Mesenchymal stem cell (in vitro differentiated cells and primary cell): Measurements from ENCODE around the gene NEDD4L.

Source experiments
- DNase-seq: peaks from one replicate; pipeline ENCODE4 v3.0.0-alpha.2; 2013
- H2AFZ ChIP-seq: one replicate; pipeline ENCODE4 v1.6.1; 2013; ENCODE audit warnings: low read depth, mild to moderate bottlenecking, control low read depth, inconsistent platforms, low read length, moderate library complexity
- H2AK5ac ChIP-seq: 2 replicates; pipeline ENCODE4 v1.6.1; 2013; ENCODE audit warnings: low read length, moderate library complexity, mild to moderate bottlenecking, inconsistent platforms; ENCODE audit not compliant: severe bottlenecking
- H2BK120ac ChIP-seq: one replicate; pipeline ENCODE4 v1.6.1; 2013; ENCODE audit warnings: low read depth, mild to moderate bottlenecking, inconsistent platforms, low read length, moderate library complexity
- H2BK12ac ChIP-seq, 2 experiments: one replicate each; pipeline ENCODE4 v1.6.1; 2013; ENCODE audit warnings: inconsistent platforms in 2 of 2, low read length in 2 of 2, mild to moderate bottlenecking in 2 of 2, moderate library complexity in 2 of 2, control low read depth in 1 of 2
- H2BK15ac ChIP-seq: one replicate; pipeline ENCODE4 v1.6.1; 2013; ENCODE audit warnings: mild to moderate bottlenecking, low read depth, inconsistent platforms; ENCODE audit not compliant: poor library complexity, severe bottlenecking
- H2BK5ac ChIP-seq: 2 replicates; pipeline ENCODE4 v1.6.1; 2013; ENCODE audit warnings: low read depth, mild to moderate bottlenecking, low read length, control low read depth, inconsistent platforms; ENCODE audit not compliant: poor library complexity, severe bottlenecking
- H3K14ac ChIP-seq, 2 experiments: one replicate each; pipeline ENCODE4 v1.6.1; 2013; ENCODE audit warnings: inconsistent platforms in 2 of 2, low read length in 2 of 2, control low read depth in 1 of 2, mild to moderate bottlenecking in 1 of 2, moderate library complexity in 1 of 2
- H3K18ac ChIP-seq, 2 experiments: one replicate each; pipeline ENCODE4 v1.6.1; 2013; ENCODE audit warnings: inconsistent platforms in 2 of 2, low read length in 2 of 2, control low read depth in 1 of 2, low read depth in 1 of 2, mild to moderate bottlenecking in 1 of 2
- H3K23ac ChIP-seq, 2 experiments: one replicate each; pipeline ENCODE4 v1.6.1; 2013; ENCODE audit warnings: inconsistent platforms in 2 of 2, low read length in 2 of 2, mild to moderate bottlenecking in 2 of 2, moderate library complexity in 2 of 2, control low read depth in 1 of 2
- H3K27ac ChIP-seq: 2 replicates; pipeline ENCODE4 v1.5.1; 2013; ENCODE audit warnings: mild to moderate bottlenecking, moderate library complexity, low read length, control low read depth, inconsistent platforms; ENCODE audit not compliant: poor library complexity, severe bottlenecking
- H3K27me3 ChIP-seq, 2 experiments: 2 replicates each; pipeline versions ENCODE4 v1.6.1 to v1.7.0; 2013; ENCODE audit warnings: low read length in 2 of 2, mild to moderate bottlenecking in 2 of 2, moderate library complexity in 2 of 2, control low read depth in 1 of 2, inconsistent platforms in 1 of 2; ENCODE audit not compliant: control insufficient read depth in 1 of 2, insufficient read depth in 1 of 2
- H3K36me3 ChIP-seq, 2 experiments: 2 replicates each; pipeline versions ENCODE4 v1.6.1 to v1.7.0; 2013; ENCODE audit warnings: low read length in 2 of 2, control low read depth in 1 of 2, inconsistent platforms in 1 of 2, low read depth in 1 of 2, mild to moderate bottlenecking in 1 of 2; ENCODE audit not compliant: insufficient read depth in 2 of 2, control insufficient read depth in 1 of 2
- H3K4ac ChIP-seq, 2 experiments: one replicate each; pipeline ENCODE4 v1.6.1; 2013; ENCODE audit warnings: inconsistent platforms in 2 of 2, low read length in 2 of 2, mild to moderate bottlenecking in 2 of 2, moderate library complexity in 2 of 2, control low read depth in 1 of 2, low read depth in 1 of 2
- H3K4me1 ChIP-seq: 2 replicates; pipeline ENCODE4 v1.6.1; 2013; ENCODE audit warnings: low read depth, low read length, control low read depth; ENCODE audit not compliant: control insufficient read depth, insufficient read depth
- H3K4me2 ChIP-seq: 2 replicates; pipeline ENCODE4 v1.6.1; 2013; ENCODE audit warnings: low read length, mild to moderate bottlenecking, inconsistent platforms; ENCODE audit not compliant: poor library complexity, severe bottlenecking
- H3K4me3 ChIP-seq, 2 experiments: 2 replicates each; pipeline versions ENCODE4 v1.5.1 to v1.7.0; 2013; ENCODE audit warnings: low read length in 2 of 2, mild to moderate bottlenecking in 2 of 2, control low read depth in 1 of 2, low read depth in 1 of 2; ENCODE audit not compliant: insufficient read depth in 1 of 2
- H3K79me1 ChIP-seq: replicated peaks from 2 replicates; pipeline ENCODE4 v1.6.1; 2013; ENCODE audit warnings: mild to moderate bottlenecking, control low read depth, low read length, inconsistent platforms; ENCODE audit not compliant: poor library complexity, severe bottlenecking
- H3K9ac ChIP-seq: 2 replicates; pipeline ENCODE4 v1.7.0; 2013; ENCODE audit warnings: mild to moderate bottlenecking, low read length, moderate library complexity
- H3K9me3 ChIP-seq: 2 replicates; pipeline ENCODE4 v1.7.0; 2013; ENCODE audit warnings: mild to moderate bottlenecking, low read length; ENCODE audit not compliant: control insufficient read depth
- H4K8ac ChIP-seq: one replicate; pipeline ENCODE4 v1.6.1; 2013; ENCODE audit warnings: inconsistent platforms, mild to moderate bottlenecking, low read length, moderate library complexity
- H4K91ac ChIP-seq: one replicate; pipeline ENCODE4 v1.6.1; 2013; ENCODE audit warnings: mild to moderate bottlenecking, low read length, inconsistent platforms
- WGBS: methylation state at CpG from one replicate; pipeline ENCODE4 v1.1.7; 2013; ENCODE audit warnings: mixed read lengths; 5-methylcytosine and 5-hydroxymethylcytosine counted together

The NEDD4L gene

GRCh38 chr18:58152891-58153290 lies 108.9 kb downstream of the NEDD4L start:
- no peak overlapping the region for H2AFZ ChIP-seq
- no peak overlapping the region for H3K4me2 ChIP-seq
- H3K4me1 ChIP-seq, result peaks cover 2% of the 10 kb centered on the region
- WGBS, result 97% methylated on average over 2 of the region's 3 CpGs
- no peak overlapping the region for H2BK15ac ChIP-seq
- no peak overlapping the region for H3K14ac ChIP-seq
- no peak overlapping the region for H2BK120ac ChIP-seq
- H3K79me1 ChIP-seq, result peaks cover 9% of the 10 kb centered on the region
- no peak overlapping the region for H3K27ac ChIP-seq
- H3K4me3 ChIP-seq, result no peak overlapping the region
- no peak overlapping the region for H2AK5ac ChIP-seq
- H3K23ac ChIP-seq, result no peak overlapping the region
- peaks cover 0 to 5% of the 10 kb centered on the region in 2 experiments for H3K27me3 ChIP-seq
- H4K8ac ChIP-seq, result no peak overlapping the region
- H4K91ac ChIP-seq, result no peak overlapping the region
- no peaks in the 10 kb centered on the region for H3K9me3 ChIP-seq
- H2BK12ac ChIP-seq, result peak overlapping the region in 1 of 2 experiments; percentile 47
- no peak overlapping the region for H3K4ac ChIP-seq
- no peaks in the 10 kb centered on the region for H3K36me3 ChIP-seq
- no peak for DNase-seq
- no peak overlapping the region for H3K18ac ChIP-seq
- H3K9ac ChIP-seq, result no peak overlapping the region
- no peak overlapping the region for H2BK5ac ChIP-seq

DNA sequence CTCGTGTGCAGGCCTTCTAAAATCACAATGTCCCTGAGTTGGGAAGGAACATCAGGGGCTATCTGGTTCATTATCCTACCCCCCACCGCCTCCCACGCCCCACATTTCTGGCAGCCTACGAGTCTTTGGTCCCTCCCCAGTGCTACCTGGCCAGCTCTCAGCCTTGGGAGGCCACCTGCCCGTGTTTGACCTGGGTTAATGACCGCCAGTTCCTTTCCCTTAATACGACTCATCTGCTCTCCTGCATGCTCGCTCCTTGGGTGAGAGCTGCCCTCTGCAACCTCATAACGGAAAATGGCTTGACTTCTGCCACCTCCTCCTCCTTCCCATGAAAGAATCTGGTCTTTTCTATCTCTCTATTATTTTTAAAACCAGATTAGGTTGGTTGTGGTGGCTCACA lies 112.5 kb downstream of the NEDD4L start:
- no peak overlapping the region for H3K27ac ChIP-seq
- no peak for DNase-seq
- H3K79me1 ChIP-seq, result peaks cover 13% of the 10 kb centered on the region
- H3K4me2 ChIP-seq, result no peak overlapping the region
- no peak overlapping the region for H2BK120ac ChIP-seq
- no peaks in the 10 kb centered on the region for H3K9me3 ChIP-seq
- H3K4ac ChIP-seq, result no peak overlapping the region
- H4K91ac ChIP-seq, result no peak overlapping the region
- H3K23ac ChIP-seq, result no peak overlapping the region
- H3K18ac ChIP-seq, result peak overlapping the region in 1 of 2 experiments; percentile 69
- H3K36me3 ChIP-seq, result no peaks in the 10 kb centered on the region
- H2BK15ac ChIP-seq, result no peak overlapping the region
- no peak overlapping the region for H2AK5ac ChIP-seq
- peak overlapping the region in 1 of 2 experiments; percentile 21 for H2BK12ac ChIP-seq
- H3K4me1 ChIP-seq, result peaks cover 2% of the 10 kb centered on the region
- H2BK5ac ChIP-seq, result no peak overlapping the region
- no peak overlapping the region for H3K4me3 ChIP-seq
- 69% methylated on average over 9 of the region's 9 CpGs for WGBS
- H2AFZ ChIP-seq, result no peak overlapping the region
- peaks cover 0 to 5% of the 10 kb centered on the region in 2 experiments for H3K27me3 ChIP-seq
- no peak overlapping the region for H3K9ac ChIP-seq
- no peak overlapping the region for H3K14ac ChIP-seq
- peak overlapping the region; percentile 56 for H4K8ac ChIP-seq

DNA sequence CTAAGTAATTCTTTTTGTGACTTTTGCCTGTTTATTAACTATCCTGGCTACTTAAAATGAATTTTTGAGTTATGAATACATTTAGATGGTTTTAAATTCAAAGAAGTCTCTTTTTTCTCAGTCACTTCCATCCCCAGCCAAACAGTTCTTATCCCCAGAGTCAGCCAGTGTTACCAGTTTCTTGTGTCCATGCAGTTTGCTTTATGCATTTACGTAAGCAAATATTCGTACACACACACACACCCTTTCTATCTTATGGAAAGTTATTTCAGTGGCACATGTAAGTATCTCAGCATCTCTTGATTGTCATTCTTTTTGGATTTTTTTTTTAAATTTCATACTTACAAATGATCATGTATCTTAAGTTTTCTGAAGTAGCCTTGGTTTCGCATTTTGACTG lies 113.2 kb downstream of the NEDD4L start:
- Histone ChIP-seq H3K4ac (no peak overlapping the region), H2BK120ac (no peak overlapping the region), H2BK15ac (no peak overlapping the region), H3K4me1 (peaks cover 2% of the 10 kb centered on the region), H3K4me3 (no peak overlapping the region), H2AFZ (no peak overlapping the region), H3K14ac (no peak overlapping the region), H3K9me3 (no peaks in the 10 kb centered on the region), H2BK5ac (no peak overlapping the region), H2AK5ac (no peak overlapping the region), H3K36me3 (no peaks in the 10 kb centered on the region), H4K8ac (no peak overlapping the region), H3K27me3 (peaks cover 0 to 5% of the 10 kb centered on the region in 2 experiments), H3K79me1 (peaks cover 12% of the 10 kb centered on the region), H3K27ac (no peak overlapping the region), H2BK12ac (no peak overlapping the region), H4K91ac (no peak overlapping the region), H3K9ac (no peak overlapping the region), H3K18ac (no peak overlapping the region), H3K23ac (no peak overlapping the region), H3K4me2 (no peak overlapping the region)
- DNase-seq, result no peak
- no CpG with 5 or more reads among the region's 3 CpGs for WGBS

GRCh38 chr18:58158008-58158407 lies 114.0 kb downstream of the NEDD4L start:
- Histone ChIP-seq H4K91ac (no peak overlapping the region), H3K4me2 (no peak overlapping the region), H3K4ac (no peak overlapping the region), H3K27me3 (no peaks in the 10 kb centered on the region), H2AFZ (no peak overlapping the region), H3K9ac (no peak overlapping the region), H3K9me3 (no peaks in the 10 kb centered on the region), H3K36me3 (no peaks in the 10 kb centered on the region), H3K27ac (no peak overlapping the region), H2BK120ac (no peak overlapping the region), H3K4me1 (peaks cover 2% of the 10 kb centered on the region), H2BK12ac (no peak overlapping the region), H4K8ac (no peak overlapping the region), H3K23ac (no peak overlapping the region), H2AK5ac (no peak overlapping the region), H2BK15ac (no peak overlapping the region), H3K14ac (no peak overlapping the region), H3K79me1 (peaks cover 8% of the 10 kb centered on the region), H2BK5ac (no peak overlapping the region), H3K4me3 (no peak overlapping the region), H3K18ac (no peak overlapping the region)
- 64% methylated on average over 1 of the region's 1 CpG for WGBS
- peak; percentile 19 for DNase-seq
